NCI-H128 (cell line): ENCODE data around the gene POLD1.

ENCODE experiments used
- DNase-seq: peaks from one replicate; lab custom pipeline; 2025; ENCODE audit not compliant: unreplicated experiment; lab: John Stamatoyannopoulos, UW

The POLD1 gene

DNA sequence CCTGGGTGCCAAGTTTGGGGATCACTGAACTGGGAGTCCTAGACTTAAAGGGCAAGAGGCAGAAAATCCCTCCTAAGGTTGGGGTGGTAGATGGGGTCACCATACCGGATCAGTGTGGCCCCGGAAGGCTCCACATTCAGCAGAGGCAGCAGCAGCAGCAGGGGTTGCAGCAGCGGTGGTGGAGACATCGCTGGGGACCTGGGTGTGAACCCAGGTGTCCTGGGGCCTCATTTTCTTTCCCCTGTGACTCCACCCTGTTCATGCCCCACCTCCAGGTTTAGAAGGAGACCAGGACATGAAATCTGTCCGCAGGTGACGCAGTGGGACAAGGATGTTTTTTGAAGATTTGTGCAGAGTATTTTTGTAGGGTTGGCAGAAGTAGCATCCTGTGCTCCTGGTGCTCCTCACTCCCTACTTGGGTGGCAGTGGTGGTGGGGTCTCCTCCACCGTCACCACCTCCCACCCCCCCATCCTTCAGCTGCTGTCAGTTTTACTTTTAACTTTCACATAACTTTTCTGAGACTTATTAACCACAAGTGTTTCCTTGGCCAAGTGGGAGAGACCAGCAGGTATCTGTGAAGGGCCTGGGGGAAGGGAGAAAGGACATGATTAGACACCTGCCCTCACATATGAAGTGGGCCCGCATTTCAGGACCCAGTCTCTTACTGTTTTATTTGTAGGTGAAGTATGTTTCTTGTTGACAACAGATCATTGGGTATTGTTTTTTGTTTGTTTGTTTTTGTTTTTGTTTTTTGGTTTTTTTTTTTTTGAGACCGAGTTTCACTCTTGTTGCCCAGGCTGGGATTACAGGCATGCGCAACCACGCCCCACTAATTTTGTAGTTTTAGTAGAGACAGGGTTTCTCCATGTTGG lies 18.5 kb upstream of the POLD1 start, which contains the start of gene NAPSA:
Gene NAPSA (minus strand): TSS at position 206 of the 873 bp plus-strand sequence. CDS start 18 bp downstream, at position 188.
- DNase-seq, result no peak

GRCh38 chr19:50368649-50369570 lies 15.2 kb upstream of the POLD1 start:
- peak; percentile 73 for DNase-seq

- no peak for DNase-seq
Measured at GRCh38 chr19:50371914-50372475, 12.2 kb upstream of the POLD1 start.

DNA sequence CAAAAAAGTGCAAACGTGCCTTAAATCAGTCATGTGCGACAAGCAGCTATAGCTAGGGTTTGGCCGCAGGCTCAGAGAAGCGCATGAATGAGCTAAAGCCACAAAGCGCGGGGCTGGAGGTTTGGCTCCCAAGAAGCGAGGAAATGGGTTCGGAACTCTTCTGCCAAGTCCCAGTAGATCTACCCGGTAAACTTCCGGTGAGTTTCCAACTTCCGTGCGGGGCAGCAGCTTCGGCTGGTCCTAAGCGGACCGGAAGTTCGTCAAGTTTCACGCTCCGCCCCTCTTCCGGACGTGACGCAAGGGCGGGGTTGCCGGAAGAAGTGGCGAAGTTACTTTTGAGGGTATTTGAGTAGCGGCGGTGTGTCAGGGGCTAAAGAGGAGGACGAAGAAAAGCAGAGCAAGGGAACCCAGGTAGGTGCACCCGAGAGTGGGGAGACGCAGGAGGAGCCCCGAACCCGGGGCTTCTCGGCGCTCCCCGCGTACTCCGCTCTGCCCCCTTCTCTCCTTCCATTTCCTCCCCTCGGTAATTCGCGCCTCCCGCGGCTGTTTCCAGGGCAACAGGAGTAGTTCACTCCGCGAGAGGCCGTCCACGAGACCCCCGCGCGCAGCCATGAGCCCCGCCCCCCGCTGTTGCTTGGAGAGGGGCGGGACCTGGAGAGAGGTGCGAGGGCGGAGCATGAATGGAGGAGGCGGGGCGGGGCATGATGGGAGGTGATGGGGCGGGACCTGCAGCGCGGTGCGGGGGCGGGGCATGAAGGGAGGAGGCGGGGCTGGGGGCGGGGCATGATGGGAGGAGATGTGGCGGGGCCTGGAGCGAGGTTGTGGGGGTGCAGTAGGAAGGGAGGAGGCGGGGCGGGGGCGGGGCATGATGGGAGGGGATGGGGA lies 7.7 kb upstream of the POLD1 start, which contains the start of gene NR1H2:
Gene NR1H2 (plus strand): TSS at position 292 of the 885 bp plus-strand sequence. CDS start 1,149 bp downstream, outside the sequence.
- DNase-seq, result peak; percentile 92

GRCh38 chr19:50377051-50377461 lies 7.1 kb upstream of the POLD1 start:
- no peak for DNase-seq

DNA sequence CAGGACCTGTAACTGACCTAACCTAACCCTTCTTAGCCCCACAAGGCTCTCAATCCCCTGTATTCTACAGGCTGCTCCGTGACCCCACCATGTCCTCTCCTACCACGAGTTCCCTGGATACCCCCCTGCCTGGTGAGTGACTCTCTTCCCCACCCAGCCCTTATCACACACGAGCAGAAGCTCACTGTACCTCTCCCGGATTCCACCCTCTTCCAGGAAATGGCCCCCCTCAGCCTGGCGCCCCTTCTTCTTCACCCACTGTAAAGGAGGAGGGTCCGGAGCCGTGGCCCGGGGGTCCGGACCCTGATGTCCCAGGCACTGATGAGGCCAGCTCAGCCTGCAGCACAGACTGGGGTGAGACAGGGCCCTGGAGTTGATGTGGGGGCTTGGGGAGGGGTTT lies 6.6 kb upstream of the POLD1 start:
- DNase-seq, result no peak

- DNase-seq, result no peak
Measured at GRCh38 chr19:50378169-50378862, 5.8 kb upstream of the POLD1 start.

- DNase-seq, result no peak
Measured at GRCh38 chr19:50378863-50379236, 5.3 kb upstream of the POLD1 start.

GRCh38 chr19:50379602-50380001 lies 4.5 kb upstream of the POLD1 start:
- no peak for DNase-seq

GRCh38 chr19:50380137-50380536 lies 4.0 kb upstream of the POLD1 start:
- no peak for DNase-seq

DNA sequence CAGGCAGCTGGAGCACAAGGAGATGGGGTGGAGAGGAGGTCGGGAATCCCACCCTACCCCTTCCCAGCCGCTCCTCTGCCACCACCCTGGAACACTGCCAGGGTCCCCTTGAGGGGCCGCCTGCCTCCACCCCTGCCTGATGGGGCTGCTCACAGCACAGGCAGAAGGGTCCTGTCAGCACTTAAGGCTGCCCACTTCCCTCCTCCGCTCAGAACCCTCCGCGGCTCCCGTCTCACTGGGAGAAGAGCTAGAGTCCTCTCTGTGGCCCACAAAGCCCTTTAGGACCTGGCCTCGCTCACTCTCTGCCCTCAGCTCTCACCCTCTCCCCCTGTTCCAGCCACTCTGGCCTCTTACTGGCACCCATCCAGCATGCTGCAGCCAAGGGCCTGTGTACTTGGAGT lies 3.4 kb upstream of the POLD1 start:
- DNase-seq, result no peak

DNA sequence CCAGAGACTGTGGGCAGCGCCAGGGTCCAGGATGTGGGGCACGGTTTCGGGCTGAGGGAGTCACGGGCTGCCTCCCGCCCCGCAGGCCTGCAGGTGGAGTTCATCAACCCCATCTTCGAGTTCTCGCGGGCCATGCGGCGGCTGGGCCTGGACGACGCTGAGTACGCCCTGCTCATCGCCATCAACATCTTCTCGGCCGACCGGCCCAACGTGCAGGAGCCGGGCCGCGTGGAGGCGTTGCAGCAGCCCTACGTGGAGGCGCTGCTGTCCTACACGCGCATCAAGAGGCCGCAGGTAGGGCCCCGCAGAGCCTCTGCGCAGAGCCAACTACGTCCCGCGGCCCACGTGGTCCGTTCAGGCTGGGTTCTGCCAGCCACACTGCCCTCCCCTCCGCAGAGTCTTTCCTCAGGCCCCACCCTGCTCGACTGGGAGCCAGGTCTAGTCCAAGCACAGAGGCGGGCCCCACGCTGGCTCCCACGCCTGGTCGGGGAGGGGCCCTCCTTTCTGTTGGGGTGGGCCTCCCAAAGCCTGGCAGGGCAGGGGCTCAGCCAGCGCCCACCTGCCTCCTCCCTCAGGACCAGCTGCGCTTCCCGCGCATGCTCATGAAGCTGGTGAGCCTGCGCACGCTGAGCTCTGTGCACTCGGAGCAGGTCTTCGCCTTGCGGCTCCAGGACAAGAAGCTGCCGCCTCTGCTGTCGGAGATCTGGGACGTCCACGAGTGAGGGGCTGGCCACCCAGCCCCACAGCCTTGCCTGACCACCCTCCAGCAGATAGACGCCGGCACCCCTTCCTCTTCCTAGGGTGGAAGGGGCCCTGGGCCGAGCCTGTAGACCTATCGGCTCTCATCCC lies 2.0 kb upstream of the POLD1 start:
- DNase-seq, result no peak

- DNase-seq, result no peak
Measured at GRCh38 chr19:50383001-50383851, 921 bp upstream of the POLD1 start.

GRCh38 chr19:50384685-50385535 lies 763 bp downstream of the POLD1 start:
- no peak for DNase-seq

DNA sequence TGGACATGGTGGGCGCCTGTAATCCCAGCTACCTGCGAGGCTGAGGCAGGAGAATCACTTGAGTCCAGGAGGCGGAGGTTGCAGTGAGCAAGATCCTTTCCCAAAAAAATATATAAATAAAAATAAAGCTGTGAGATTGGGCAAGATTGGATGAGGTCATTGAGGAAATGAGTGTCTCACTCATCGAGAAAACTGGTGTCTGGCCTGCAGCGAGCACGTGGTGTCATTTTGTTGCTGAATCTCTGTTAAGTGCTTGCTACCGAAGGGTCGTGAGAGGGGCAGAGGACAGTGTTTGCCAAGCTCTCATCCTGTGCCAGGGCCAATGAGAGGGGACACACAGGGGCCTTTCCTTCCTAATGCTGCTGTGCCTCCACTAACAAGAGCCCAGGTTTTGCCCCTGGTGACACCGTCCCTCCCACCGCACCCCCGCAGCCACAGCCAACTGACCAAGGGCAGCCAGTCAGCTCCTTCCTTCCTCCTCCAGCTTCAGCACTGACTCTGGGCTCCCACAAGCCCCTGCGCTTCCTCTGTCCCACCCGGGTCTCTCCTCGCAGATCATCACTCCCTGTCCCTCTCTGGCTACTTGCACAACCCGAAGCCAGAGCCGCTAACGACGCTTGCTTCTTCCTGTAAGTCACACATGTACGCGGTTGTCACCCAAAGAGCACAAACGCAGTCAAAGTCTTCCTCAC lies 3.2 kb downstream of the POLD1 start:
- DNase-seq, result no peak

GRCh38 chr19:50387868-50388245 lies 3.7 kb downstream of the POLD1 start:
- no peak for DNase-seq
